ENCODE data around the gene NOCT.

- TF ChIP-seq, protein P1, sequence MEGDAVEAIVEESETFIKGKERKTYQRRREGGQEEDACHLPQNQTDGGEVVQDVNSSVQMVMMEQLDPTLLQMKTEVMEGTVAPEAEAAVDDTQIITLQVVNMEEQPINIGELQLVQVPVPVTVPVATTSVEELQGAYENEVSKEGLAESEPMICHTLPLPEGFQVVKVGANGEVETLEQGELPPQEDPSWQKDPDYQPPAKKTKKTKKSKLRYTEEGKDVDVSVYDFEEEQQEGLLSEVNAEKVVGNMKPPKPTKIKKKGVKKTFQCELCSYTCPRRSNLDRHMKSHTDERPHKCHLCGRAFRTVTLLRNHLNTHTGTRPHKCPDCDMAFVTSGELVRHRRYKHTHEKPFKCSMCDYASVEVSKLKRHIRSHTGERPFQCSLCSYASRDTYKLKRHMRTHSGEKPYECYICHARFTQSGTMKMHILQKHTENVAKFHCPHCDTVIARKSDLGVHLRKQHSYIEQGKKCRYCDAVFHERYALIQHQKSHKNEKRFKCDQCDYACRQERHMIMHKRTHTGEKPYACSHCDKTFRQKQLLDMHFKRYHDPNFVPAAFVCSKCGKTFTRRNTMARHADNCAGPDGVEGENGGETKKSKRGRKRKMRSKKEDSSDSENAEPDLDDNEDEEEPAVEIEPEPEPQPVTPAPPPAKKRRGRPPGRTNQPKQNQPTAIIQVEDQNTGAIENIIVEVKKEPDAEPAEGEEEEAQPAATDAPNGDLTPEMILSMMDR (IDR thresholded peaks at IDR 0.05), result no peak
- no peak for TF ChIP-seq MYC (IDR thresholded peaks at IDR 0.05; ENCODE audit: borderline replicate concordance, low read length)
- no peak for TF ChIP-seq POLR2A (IDR thresholded peaks at IDR 0.05; ENCODE audit: low read length)
- no peak for TF ChIP-seq NR3C1 (IDR thresholded peaks at IDR 0.05)
- no peak for TF ChIP-seq RAD21 (conservative IDR thresholded peaks at IDR 0.05 in 1 of 2, IDR thresholded peaks at IDR 0.05 in 1 of 2)
- TF ChIP-seq, protein P2, sequence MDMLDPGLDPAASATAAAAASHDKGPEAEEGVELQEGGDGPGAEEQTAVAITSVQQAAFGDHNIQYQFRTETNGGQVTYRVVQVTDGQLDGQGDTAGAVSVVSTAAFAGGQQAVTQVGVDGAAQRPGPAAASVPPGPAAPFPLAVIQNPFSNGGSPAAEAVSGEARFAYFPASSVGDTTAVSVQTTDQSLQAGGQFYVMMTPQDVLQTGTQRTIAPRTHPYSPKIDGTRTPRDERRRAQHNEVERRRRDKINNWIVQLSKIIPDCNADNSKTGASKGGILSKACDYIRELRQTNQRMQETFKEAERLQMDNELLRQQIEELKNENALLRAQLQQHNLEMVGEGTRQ (IDR thresholded peaks at IDR 0.05), result no peak
- TF ChIP-seq ELK1 (IDR thresholded peaks at IDR 0.05; ENCODE audit: low read depth, low read length), result no peak
- no peak for TF ChIP-seq EP300 (IDR thresholded peaks at IDR 0.05)
- no peak for TF ChIP-seq HMGXB4 (CRISPR knock-in tag; IDR thresholded peaks at IDR 0.05; ENCODE audit: borderline replicate concordance)
These were observed 7.3 kb downstream of the NOCT start for GRCh38 chr4:139022835-139023234.

Data from A549 (cell line).